HG03025 (cell line): Measurements from ENCODE around the gene RAE1.
"Not testable (repeated sequence)": the region's sequence is repeated elsewhere in the genome, so short reads cannot be mapped to it uniquely, and the experiment has no call there.

Experiments used
- ATAC-seq: cut with Tn5 transposase; IDR thresholded peaks from one replicate; pipeline ENCODE4 v1.9.1; 2021; ENCODE audit warnings: mild to moderate bottlenecking, moderate library complexity; ENCODE audit not compliant: unreplicated experiment, low FRiP score

The RAE1 gene

DNA sequence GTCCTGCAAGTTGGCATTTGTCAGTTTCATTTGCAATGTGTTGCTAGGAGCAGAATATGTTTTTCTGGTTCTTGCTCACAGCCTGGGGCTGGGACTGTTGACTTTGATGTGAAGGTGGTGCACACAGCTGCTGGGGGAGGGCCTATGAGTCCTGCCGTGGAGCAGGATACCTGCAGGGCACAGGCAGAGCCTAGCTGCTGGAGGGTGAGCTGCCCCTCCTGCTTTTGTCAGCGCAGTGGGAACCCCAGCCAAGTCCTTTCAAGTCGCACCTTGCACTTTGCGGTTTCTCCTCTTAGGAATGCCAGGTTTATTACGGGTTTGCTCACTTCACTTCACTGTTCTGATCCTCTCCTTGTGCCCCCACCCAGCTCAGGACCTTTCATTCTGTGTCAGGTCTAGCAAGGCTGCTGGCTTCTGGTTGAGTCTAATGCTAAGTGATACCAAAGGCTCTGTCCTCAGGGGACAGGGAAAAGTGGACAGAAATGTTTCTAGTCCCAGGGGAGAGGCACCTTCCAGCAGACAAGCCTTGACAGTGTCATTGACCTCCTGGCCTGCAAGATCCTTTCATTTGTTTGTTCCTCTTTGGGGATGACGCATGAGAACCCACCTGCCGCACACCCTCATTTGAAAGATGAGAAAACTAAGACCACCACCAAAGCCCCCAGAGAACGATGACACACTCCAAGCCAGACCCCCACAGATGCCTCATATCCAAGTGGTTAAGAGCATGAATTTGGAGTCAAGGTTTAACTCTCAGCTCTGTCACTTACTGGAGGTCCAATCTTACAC lies 24.2 kb upstream of the RAE1 start:
- no peak for ATAC-seq

DNA sequence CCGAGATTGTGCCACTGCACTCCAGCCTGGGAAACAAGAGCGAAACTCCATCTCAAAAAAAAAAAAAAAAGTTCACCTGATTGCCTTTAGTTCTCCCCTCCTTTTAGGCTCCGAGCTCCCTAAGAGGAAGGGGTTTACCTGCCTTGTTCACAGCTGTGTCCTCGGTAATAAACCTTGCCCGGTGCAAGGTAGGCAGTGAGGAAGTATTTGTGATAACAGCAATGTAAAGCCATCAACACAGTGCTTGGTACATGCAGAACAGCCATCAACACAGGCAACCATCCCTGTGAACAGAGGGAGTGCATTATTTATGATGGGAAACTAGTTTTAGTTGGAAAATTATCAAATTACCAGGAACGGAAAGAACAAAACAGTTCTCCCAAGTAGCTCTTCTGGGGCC lies 23.2 kb upstream of the RAE1 start:
- ATAC-seq: no peak

DNA sequence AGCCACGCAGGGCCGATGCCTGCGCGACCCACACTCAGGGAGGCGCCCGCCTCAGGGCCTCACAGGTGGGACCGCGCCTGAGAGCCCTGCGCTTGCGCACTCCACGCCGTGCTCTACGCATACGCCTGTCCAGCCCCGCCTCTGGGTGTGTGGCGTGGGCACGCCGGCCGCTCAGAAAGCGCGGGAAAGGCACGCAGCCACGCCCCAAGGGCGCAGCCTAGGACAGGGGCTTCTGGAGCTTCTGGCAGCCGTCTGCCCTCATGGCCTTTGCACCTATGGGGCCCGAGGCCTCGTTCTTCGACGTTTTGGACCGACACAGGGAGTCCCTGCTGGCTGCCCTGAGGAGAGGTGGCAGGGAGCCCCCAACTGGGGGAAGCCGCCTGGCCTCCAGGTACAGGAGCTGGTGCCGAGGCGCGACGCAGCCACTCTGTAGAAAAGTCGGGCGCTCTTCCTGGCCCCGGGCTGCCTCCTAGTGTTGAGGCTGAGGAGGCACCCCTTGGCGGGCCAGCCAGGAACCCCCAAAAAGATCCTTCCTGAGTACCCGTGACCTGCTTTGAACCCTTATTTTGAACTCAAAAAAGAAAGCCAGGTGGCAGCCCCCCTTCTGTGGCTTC lies 21.3 kb upstream of the RAE1 start, which contains the start of gene SPO11:
SPO11 (plus strand) TSS at position 196 of the 614 bp plus-strand sequence; CDS start at position 261, 65 bp downstream.
- no peak for ATAC-seq

DNA sequence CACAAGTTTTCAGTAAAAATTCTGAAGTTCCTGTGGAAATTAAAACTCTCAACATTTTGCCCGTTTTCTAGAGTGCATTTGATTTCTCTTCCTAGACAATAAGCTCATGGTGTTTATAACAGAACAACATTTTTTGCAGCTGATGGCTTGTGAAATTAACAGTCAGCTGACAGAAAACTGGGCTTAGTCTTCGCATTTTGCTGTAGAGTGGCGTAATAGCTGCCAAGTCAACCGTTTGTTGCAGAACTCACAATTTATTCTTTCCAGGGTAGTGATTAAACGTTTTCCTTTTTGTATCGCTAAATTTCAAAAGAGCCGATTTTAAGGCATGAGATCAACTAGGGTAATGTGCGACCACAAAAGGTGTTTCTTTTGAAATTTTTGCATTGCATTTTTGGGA lies 20.1 kb upstream of the RAE1 start:
- no peak for ATAC-seq

DNA sequence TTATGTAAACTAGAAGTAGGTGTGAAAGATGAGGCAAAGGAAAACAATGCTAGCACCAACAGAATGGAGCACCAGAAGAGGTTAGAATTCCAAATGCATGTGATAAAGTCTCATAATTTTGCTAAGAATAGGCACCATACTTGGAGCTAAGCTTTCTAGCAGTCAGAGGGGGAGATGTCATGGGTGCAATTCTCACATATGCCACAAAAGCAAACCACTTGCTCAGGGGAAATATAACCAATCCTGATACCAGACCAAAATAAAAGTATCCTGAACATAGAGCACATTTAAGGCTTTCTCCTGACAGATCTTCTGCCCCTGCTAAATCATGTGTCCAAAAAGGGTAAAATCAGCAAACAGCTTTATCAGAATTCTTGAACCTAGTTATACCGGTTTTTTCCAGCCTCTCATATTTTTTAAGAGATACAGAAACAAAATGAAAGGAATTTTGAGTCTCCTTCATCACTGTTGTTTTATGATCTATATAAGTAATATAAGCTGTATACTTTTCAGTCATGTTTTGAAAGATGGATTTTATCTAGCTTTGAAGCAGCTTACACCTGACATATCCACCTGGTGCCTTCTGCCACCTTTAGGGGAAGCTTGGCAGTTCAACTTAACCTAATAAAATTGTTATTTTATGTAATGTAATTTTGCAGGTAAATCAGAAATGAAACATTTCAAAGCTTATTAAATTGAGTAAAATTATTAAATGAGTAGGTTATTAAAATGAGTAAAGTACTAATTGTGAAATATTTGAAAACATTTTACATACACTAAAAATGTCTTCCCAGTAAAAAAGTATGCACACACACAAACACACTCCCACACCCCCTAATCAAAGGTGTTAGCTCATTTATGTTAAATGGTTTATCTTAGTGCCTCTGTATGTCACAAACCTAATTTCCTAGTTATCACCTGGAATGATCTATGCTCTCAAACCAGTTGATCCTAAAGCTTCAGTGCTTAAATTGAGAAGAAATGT lies 18.7 kb upstream of the RAE1 start:
- no peak for ATAC-seq

DNA sequence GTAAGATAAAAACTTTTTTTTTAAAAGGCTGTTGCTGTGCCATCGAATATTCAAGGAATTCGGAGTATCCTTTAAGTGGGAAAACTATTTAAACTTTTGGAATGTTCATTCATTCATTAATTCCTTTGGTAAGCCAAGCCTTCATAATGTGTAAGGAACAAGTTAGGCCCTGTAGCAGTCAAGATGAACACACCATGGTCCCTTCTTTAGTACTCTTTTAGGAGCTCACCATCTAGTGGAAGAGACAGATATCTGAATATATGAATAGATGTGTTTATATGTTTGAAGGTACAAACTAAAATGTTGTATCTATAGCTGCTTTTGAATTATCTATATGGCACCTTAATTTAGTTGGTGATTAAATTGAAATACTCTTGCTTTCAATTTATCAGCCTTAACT lies 15.7 kb upstream of the RAE1 start:
- no peak for ATAC-seq

DNA sequence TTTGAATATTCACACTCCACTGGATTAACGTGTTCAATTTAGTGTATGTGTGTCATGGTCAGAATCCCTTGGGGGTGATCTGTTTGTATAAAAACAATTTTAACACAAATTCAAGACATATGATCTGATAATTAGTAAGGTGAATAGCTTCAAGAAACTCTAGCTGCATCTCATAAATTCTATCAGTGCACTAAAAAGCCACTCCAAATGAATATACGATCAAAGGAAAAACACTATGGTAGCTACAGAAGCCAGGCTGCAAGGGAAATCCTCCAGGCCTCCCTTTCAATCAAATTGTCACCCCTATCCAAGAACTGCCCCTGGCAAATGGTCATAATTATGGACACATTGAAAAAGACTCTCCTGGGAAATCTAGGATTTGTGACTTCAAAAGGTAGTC lies 9.4 kb upstream of the RAE1 start:
- no peak for ATAC-seq

DNA sequence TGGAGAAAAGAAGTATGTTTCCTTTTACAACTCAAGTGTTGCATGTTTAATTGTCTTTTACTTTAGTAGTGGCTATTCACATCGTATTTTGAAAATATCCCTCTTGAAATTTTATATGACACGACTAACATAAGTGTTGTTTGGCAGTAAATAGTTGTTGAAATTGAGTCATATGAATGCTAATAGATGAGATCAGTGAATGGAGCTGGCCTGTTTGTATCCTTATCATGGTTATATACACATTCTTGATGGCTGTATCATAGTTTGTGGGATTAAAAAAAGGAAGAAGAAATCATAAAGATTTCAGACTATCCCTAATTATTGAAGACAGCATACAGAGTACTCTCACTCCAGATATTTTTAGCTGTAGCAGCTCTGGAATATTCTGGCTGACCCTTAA lies 8.2 kb upstream of the RAE1 start:
- ATAC-seq: no peak

DNA sequence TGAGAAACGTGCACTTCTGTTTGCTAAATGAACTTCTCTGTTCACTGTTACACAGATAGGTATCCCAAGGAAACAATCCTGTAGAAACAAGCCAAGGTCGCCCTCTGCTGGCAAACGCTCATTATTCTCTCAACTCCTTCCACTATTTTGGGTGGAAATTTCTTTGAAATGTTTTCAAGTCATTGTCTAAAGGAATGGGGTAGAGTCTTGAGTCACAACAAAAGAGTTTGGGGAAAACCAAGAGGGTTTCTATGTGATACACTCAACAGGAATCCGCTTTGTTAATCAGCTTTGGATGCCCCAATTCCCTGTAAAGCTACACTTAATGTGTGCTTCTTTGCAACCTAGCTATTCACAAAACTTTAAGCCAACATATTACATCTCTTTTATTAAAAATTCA lies 4.6 kb upstream of the RAE1 start:
- ATAC-seq: no peak

DNA sequence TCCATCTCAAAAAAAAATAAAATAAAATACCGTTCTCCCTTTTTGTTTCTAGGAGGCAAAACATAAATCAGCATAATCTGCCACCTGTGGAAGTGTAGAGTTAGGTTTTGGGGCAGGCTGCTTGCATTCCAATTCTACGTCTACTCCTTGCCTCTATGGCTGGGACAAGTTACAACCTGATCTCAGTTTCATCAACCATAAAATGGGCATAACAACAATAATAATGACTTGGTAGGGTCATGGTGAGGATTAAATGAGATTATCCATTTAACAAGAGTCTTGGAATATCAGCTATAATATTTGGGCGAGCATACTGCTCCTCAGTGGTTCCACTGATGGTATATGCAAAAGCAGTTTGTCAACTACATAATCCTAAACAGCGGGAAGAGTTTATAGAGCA lies 3.7 kb upstream of the RAE1 start:
- no peak for ATAC-seq

DNA sequence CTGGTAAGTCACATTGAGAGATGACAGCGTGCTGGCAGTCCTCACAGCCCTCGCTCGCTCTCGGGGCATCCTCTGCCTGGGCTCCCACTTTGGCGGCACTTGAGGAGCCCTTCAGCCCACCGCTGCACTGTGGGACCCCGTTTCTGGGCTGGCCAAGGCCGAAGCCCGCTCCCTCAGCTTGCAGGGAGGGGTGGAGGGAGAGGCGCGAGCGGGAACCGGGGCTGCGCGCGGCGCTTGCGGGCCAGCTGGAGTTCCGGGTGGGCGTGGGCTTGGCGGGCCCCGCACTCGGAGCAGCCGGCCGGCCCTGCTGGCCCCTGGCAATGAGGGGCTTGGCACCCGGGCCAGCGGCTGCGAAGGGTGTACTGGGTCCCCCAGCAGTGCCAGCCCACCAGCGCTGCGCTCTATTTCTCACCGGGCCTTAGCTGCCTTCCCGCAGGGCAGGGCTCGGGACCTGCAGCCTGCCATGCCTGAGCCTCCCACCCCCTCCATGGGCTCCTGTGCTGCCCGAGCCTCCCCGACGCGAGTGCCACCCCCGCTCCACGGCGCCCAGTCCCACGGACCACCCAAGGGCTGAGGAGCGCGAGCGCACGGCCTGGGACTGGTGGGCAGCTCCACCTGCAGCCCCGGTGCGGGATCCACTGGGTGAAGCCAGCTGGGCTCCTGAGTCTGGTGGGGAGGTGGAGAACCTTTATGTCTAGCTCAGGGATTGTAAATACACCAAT lies 2.7 kb upstream of the RAE1 start:
- not testable (repeated sequence) for ATAC-seq

DNA sequence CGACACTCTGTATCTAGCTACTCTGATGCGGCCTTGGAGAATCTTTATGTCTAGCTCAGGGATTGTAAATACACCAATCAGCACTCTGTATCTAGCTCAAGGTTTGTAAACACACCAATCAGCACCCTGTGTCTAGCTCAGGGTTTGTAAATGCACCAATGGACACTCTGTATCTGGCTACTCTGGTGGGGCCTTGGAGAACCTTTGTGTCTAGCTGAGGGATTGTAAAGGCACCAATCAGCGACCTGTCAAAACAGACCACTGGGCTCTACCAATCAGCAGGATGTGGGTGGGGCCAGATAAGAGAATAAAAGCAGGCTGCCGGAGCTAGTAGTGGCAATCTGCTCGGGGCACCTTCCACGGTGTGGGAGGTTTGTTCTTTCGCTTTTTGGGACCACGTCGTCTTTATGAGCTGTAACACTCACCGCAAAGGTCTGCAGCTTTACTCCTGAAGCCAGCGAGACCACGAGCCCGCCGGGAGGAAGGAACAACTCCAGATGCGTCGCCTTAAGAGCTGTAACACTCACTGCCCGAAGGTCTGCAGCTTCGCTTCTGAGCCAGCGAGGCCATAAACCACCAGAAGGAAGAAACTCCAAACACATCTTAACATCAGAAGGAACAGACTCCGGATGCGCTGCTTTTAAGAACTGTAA lies 2.0 kb upstream of the RAE1 start:
- not testable (repeated sequence) for ATAC-seq

DNA sequence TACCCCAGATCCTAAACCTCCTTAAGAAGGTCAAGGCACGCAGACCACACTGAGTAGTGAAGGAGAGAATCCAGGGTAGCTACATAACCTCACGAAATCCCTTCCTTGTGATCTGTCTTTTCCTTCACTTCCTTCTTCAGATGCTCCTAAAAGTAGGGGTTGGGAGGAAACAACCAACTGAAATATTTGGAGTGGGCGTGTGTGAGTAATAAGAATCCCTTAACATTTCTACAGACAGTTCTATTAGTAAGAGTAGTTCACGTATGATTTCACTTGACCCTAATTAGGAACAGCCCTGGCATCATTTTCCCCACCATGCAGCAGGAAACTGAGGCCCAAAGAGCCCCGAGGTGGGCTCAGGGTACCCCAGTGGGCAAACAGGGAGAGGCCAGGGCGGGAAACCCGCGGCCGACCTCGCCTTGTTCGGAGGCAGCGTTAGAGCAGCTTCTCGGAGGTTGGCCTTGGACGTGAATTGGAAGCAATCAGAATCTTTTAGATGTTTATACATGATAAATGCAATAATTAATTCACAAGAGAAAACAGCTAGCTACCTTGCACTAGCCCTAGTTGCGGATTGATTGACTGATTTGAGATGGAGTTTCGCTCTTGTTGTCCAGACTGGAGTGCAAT lies 859 bp upstream of the RAE1 start:
- ATAC-seq: no peak

DNA sequence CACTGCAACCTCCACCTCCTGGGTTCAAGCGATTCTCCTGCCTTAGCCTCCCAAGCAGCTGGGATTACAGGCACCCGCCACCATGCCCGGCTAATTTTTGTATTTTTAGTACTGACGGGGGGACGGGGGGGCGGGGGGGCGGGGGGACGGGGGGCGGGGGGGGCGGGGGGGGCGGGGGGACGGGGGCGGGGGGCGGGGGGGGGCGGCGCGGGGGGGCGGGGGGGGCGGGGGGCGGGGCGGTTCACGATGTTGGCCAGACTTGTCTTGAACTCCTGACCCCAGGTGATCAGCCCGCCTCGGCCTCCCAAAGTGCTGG lies 371 bp upstream of the RAE1 start:
- not testable (repeated sequence) for ATAC-seq

DNA sequence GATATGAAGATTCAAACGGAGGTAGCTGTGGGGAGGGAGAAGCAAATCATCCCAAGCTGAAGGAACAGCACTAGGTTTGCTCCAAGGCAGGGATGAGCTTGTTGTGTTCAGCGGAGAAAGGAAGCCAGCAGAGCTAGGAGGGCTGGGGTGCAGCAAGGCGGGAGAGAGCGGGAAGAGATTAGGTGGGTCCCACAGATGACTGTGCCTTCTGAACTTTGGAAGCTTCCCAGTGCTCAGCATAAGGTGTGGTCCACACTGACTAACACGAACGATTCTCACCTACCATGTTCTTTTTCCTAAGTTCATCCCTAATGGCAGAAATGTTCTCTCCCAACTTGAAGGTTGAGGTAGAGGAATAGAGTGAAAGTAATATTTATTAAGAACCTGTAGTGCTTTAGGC lies 1.2 kb downstream of the RAE1 start:
- no peak for ATAC-seq

DNA sequence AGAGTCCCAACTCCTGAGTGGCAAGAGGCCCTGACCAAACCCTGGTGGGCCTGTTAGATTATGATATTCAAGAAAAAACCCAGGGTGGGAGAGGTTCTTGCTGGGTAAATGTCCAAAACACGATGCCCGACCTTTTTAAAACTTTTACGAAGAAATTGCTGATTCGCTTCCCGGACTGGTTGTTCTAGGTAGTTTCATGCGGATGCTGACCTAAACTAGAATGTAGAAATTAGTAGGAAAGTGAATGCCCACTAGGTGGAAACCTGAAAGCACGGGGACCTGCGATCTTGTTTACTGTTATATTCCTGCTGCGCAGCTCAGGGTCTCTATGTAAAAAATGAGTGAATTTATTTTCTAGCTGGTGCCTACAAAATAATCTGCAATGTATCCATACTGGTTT lies 2.3 kb downstream of the RAE1 start:
- no peak for ATAC-seq

DNA sequence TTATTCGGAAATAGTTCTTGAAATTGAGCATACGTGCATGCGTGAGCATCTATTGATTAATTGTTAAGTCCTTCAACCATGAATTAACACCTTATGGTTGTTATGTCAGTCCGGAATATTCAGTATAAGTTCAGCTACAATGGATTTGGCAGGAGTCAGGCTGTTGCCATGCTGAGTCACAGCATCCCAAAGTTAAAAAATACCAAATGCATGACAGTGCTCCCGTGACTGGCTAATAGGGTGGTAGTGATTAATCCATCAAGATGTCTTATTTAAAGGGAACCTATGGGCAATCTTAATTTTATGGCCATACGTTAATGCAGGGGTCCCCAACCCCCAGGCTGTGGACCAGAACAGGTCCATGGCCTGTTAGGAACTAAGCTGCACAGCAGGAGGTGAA lies 10.5 kb downstream of the RAE1 start:
- no peak for ATAC-seq

DNA sequence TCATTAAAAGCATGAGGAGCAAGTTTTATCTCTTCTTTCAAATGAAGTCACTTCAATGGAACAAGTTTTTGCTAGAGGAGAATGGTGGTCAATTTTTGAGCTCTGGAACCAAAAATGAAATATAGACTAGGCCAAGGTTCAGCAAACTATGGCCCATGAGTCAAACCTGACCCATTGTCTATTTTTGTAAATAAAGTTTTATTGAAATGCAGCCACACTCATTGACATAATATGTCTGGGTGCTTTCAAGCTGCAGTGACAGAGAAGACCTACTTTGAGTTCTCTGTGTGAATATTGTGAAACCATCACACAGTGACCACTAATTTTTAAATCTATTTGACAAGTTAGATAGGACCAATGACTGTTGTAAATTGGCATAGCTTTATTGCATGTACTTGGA lies 13.4 kb downstream of the RAE1 start:
- ATAC-seq: no peak

DNA sequence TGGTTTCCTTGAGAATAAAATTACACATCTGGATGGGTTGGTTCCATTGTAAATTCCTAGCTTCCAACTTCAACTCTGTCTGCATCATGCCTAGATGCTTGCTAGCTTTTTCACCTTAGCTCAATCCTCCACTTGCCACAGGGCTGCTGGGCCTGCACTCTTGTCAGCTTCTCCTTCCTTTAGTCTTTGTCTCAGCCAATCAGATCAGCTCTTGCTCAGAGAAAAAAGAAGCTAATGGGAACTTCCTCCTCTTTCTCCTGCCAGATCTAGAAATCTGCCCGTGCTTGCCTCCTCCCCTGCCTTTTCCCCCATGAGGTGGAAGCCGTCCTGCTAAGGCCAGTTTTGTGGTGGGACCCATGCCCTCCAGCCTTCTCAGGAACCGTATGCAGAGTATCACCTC lies 18.5 kb downstream of the RAE1 start:
- no peak for ATAC-seq

DNA sequence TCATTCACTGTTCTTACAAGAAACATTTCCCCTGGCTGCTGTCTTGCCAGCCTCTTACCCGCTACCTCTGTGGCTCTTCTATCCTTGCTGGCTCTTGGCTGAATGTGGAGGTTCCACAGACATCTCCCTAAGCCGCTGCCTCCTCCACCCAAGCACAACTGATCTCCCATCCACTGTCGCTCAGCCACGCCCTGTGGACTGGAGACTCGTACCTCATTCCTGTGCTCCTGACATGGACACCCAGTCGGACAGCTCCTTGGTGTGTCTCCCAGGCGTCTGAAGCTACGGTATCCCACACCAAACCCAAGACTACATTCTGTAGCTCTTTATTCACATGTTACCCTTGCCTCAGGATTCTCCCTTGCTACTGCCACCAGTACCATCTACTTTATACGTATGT lies 19.3 kb downstream of the RAE1 start:
- ATAC-seq: no peak
